Neural cell (in vitro differentiated cells): ENCODE data around the gene PLSCR3. TPM values are rescaled to one million over a fixed set of nuclear protein-coding genes. Genes with fewer than 3 reads are reported as not detected.

Source experiments
- H2AFZ ChIP-seq: fragments of 200-600, 300-800 bp; sonication (generic), shearing (Covaris generic); 2 replicates; pipeline ENCODE4 v1.6.0; 2014; ENCODE audit warnings: low read depth, mild to moderate bottlenecking, antibody characterized with exemption, low read length, moderate library complexity
- H3F3A ChIP-seq: fragments of 200-600 bp; shearing (Covaris generic); 2 replicates; pipeline ENCODE4 v1.6.1; 2016; ENCODE audit warnings: mild to moderate bottlenecking, moderate library complexity, mixed read lengths, antibody characterized with exemption, low read length; ENCODE audit not compliant: insufficient read depth, poor library complexity, severe bottlenecking
- H3K27ac ChIP-seq: fragments of 200-600, 300-800 bp; sonication (generic), shearing (Covaris generic); 2 replicates; pipeline ENCODE4 v1.5.1; 2014; ENCODE audit warnings: mild to moderate bottlenecking, low read length, moderate library complexity
- H3K27me3 ChIP-seq: fragments of 300-800, 200-600 bp; sonication (generic), shearing (Covaris generic); 2 replicates; pipeline ENCODE4 v1.6.0; 2014; ENCODE audit warnings: mild to moderate bottlenecking, low read depth, low read length, moderate library complexity; ENCODE audit not compliant: insufficient read depth
- H3K36me3 ChIP-seq: fragments of 300-800, 200-600 bp; sonication (generic), shearing (Covaris generic); 2 replicates; pipeline ENCODE4 v1.5.1; 2014; ENCODE audit warnings: mild to moderate bottlenecking, antibody characterized with exemption, low read length, moderate library complexity; ENCODE audit not compliant: insufficient read depth
- H3K4me2 ChIP-seq: fragments of 300-800, 200-600 bp; sonication (generic), shearing (Covaris generic); 2 replicates; pipeline ENCODE4 v1.6.0; 2014; ENCODE audit warnings: mild to moderate bottlenecking, low read length
- H3K4me3 ChIP-seq: fragments of 300-800, 200-600 bp; sonication (generic), shearing (Covaris generic); 2 replicates; pipeline ENCODE4 v1.5.1; 2014; ENCODE audit warnings: mild to moderate bottlenecking, low read length, moderate library complexity
- H3K79me2 ChIP-seq: fragments of 200-600 bp; shearing (Covaris generic); replicated peaks from 2 replicates; pipeline ENCODE4 v1.6.0; 2014; ENCODE audit warnings: mild to moderate bottlenecking, low read length, moderate library complexity; ENCODE audit not compliant: insufficient read depth
- H3K9ac ChIP-seq: fragments of 300-800, 200-600 bp; sonication (generic), shearing (Covaris generic); 2 replicates; pipeline ENCODE4 v1.6.1; 2016; ENCODE audit warnings: mild to moderate bottlenecking, low read length, mixed read lengths
- H3K9me2 ChIP-seq: fragments of 200-600 bp; shearing (Covaris generic); 2 replicates; pipeline ENCODE4 v1.6.1; 2016; ENCODE audit warnings: mild to moderate bottlenecking, low read length, mixed read lengths; ENCODE audit not compliant: insufficient read depth
- H3K9me3 ChIP-seq: fragments of 200-600, 300-800 bp; sonication (generic), shearing (Covaris generic); 2 replicates; pipeline ENCODE4 v1.6.1; 2016; ENCODE audit warnings: mild to moderate bottlenecking, mixed run types, low read length, moderate library complexity, mixed read lengths
- H4K20me1 ChIP-seq: fragments of 200-600 bp; shearing (Covaris generic); 2 replicates; pipeline ENCODE4 v1.6.1; 2016; ENCODE audit warnings: mild to moderate bottlenecking, mixed run types; ENCODE audit not compliant: insufficient read depth
- EP300 ChIP-seq: fragments of 450-650 bp; conservative IDR thresholded peaks from 2 replicates; pipeline ENCODE4 v1.6.1; 2014; ENCODE audit warnings: antibody characterized with exemption, mild to moderate bottlenecking, moderate library complexity; ENCODE audit not compliant: poor library complexity, severe bottlenecking
- EZH2 ChIP-seq: fragments of 200-600, 300-800 bp; shearing (Covaris generic), sonication (generic); IDR thresholded peaks from 2 replicates; pipeline ENCODE4 v1.6.1; 2014; ENCODE audit warnings: antibody characterized with exemption, low read length, borderline replicate concordance, mild to moderate bottlenecking; ENCODE audit not compliant: insufficient read depth, poor library complexity, severe bottlenecking
- MXI1 ChIP-seq: fragments of 450-650 bp; conservative IDR thresholded peaks from 2 replicates; pipeline ENCODE4 v1.6.1; 2014; ENCODE audit warnings: antibody characterized with exemption, mild to moderate bottlenecking; ENCODE audit not compliant: poor library complexity, severe bottlenecking
- POLR2AphosphoS5 ChIP-seq: IDR thresholded peaks from 2 replicates; pipeline ENCODE4 v1.6.1; 2012
- RAD21 ChIP-seq: fragments of 450-650 bp; conservative IDR thresholded peaks from 2 replicates; pipeline ENCODE4 v1.6.1; 2014; ENCODE audit warnings: antibody characterized with exemption, mild to moderate bottlenecking, moderate library complexity
- SMC3 ChIP-seq: fragments of 450-650 bp; conservative IDR thresholded peaks from 2 replicates; pipeline ENCODE4 v1.6.1; 2014; ENCODE audit warnings: antibody characterized with exemption, mild to moderate bottlenecking, moderate library complexity; ENCODE audit not compliant: poor library complexity
- TAF1 ChIP-seq: IDR thresholded peaks from 2 replicates; pipeline ENCODE4 v1.6.1; 2012; ENCODE audit warnings: low read depth
- polyA plus RNA-seq: library from polyadenylated mRNA; depleted of rRNA; stranded (reverse); fragments of >200 nt; gene quantifications from 2 replicates; pipeline ENCODE4 v1.2.3, GENCODE V29; 2014
- TF ChIP-seq, protein P1 (sequence below): fragments of 450-650 bp; IDR thresholded peaks from 2 replicates; pipeline ENCODE4 v1.5.1; 2014; ENCODE audit warnings: antibody characterized with exemption, mild to moderate bottlenecking, moderate library complexity; ENCODE audit not compliant: poor library complexity, severe bottlenecking
- TF ChIP-seq, protein P2 (sequence below): IDR thresholded peaks from 2 replicates; pipeline ENCODE4 v1.6.1; 2012; ENCODE audit warnings: borderline replicate concordance

Gene PLSCR3
- polyA plus RNA-seq, 1 donor from 2014 or later: 15.9 TPM

DNA sequence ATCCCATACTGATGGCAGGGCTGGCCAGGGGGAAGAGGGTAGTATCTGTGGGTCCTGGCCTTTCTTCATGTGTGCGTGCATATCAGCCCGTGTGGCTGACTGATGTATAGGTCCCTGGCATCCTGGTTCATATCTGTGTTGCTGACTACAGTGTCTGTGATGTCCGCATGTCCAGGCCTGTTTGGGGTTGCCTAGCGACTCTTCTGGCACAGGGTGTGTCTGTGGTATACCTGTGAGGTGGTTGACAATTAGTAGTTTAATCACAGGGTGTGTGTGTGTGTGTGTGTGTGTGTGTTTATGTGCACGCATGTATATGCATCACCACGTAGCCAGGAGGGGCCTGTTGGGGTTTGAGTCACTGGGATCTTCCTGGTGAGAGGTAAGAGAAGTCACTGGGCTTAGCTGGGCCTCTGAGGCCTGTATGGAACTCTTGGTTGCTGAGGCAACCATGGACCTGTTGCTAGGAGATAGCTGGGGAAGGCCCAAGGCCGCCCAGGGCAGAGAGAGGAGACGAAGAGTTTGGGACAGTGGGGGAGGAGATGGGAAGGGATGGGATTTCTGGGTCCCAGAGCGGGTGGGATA lies 40.0 kb downstream of the PLSCR3 start:
- no peak overlapping the region for H2AFZ ChIP-seq
- H3K79me2 ChIP-seq: peaks cover 3% of the 10 kb centered on the region
- H3K4me2 ChIP-seq: no peak overlapping the region
- H3K9me2 ChIP-seq: no peaks in the 10 kb centered on the region
- H3K36me3 ChIP-seq: no peaks in the 10 kb centered on the region
- H3K9me3 ChIP-seq: no peaks in the 10 kb centered on the region
- TF ChIP-seq, protein P1, sequence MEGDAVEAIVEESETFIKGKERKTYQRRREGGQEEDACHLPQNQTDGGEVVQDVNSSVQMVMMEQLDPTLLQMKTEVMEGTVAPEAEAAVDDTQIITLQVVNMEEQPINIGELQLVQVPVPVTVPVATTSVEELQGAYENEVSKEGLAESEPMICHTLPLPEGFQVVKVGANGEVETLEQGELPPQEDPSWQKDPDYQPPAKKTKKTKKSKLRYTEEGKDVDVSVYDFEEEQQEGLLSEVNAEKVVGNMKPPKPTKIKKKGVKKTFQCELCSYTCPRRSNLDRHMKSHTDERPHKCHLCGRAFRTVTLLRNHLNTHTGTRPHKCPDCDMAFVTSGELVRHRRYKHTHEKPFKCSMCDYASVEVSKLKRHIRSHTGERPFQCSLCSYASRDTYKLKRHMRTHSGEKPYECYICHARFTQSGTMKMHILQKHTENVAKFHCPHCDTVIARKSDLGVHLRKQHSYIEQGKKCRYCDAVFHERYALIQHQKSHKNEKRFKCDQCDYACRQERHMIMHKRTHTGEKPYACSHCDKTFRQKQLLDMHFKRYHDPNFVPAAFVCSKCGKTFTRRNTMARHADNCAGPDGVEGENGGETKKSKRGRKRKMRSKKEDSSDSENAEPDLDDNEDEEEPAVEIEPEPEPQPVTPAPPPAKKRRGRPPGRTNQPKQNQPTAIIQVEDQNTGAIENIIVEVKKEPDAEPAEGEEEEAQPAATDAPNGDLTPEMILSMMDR: no peak
- TF ChIP-seq SMC3 (no peak), TAF1 (no peak), RAD21 (no peak)
- H3F3A ChIP-seq: no peaks in the 10 kb centered on the region
- no peaks in the 10 kb centered on the region for H4K20me1 ChIP-seq
- H3K9ac ChIP-seq: peak overlapping the region; percentile 3
- peak overlapping the region; percentile 15 for H3K4me3 ChIP-seq
- H3K27ac ChIP-seq: no peak overlapping the region
- no peaks in the 10 kb centered on the region for H3K27me3 ChIP-seq

DNA sequence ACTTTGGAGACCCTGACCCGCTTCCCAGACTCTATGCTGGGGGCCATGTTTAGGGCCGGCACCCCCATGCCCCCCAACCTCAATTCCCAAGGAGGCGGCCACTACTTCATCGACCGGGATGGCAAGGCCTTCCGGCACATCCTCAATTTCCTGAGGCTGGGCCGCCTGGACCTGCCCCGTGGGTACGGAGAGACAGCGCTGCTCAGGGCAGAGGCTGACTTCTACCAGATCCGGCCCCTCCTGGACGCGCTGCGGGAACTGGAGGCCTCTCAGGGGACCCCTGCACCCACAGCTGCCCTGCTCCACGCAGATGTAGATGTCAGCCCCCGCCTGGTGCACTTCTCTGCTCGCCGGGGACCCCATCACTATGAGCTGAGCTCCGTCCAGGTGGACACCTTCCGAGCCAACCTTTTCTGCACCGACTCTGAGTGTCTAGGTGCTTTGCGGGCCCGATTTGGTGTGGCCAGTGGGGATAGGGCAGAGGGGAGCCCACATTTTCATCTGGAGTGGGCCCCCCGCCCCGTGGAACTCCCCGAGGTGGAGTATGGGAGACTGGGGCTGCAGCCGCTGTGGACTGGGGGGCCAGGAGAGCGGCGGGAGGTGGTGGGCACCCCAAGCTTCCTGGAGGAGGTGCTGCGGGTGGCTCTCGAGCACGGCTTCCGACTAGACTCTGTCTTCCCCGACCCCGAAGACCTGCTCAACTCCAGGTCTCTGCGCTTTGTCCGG lies 41.3 kb downstream of the PLSCR3 start:
- peak overlapping the region; percentile 92 for H3K4me3 ChIP-seq

More for the DNA sequence above, 41.3 kb downstream of the PLSCR3 start:
- Histone ChIP-seq H3K27me3 (no peaks in the 10 kb centered on the region), H3K36me3 (no peaks in the 10 kb centered on the region), H3K9me3 (no peaks in the 10 kb centered on the region), H3F3A (no peaks in the 10 kb centered on the region), H3K27ac (no peak overlapping the region), H3K9me2 (no peaks in the 10 kb centered on the region), H3K9ac (no peak overlapping the region), H4K20me1 (no peaks in the 10 kb centered on the region), H2AFZ (no peak overlapping the region), H3K79me2 (peaks cover 3% of the 10 kb centered on the region), H3K4me2 (no peak overlapping the region)
- TF ChIP-seq POLR2AphosphoS5 (no peak), SMC3 (no peak), EP300 (no peak), TAF1 (no peak), RAD21 (no peak), EZH2 (no peak), MXI1 (no peak)
- TF ChIP-seq, protein P2, sequence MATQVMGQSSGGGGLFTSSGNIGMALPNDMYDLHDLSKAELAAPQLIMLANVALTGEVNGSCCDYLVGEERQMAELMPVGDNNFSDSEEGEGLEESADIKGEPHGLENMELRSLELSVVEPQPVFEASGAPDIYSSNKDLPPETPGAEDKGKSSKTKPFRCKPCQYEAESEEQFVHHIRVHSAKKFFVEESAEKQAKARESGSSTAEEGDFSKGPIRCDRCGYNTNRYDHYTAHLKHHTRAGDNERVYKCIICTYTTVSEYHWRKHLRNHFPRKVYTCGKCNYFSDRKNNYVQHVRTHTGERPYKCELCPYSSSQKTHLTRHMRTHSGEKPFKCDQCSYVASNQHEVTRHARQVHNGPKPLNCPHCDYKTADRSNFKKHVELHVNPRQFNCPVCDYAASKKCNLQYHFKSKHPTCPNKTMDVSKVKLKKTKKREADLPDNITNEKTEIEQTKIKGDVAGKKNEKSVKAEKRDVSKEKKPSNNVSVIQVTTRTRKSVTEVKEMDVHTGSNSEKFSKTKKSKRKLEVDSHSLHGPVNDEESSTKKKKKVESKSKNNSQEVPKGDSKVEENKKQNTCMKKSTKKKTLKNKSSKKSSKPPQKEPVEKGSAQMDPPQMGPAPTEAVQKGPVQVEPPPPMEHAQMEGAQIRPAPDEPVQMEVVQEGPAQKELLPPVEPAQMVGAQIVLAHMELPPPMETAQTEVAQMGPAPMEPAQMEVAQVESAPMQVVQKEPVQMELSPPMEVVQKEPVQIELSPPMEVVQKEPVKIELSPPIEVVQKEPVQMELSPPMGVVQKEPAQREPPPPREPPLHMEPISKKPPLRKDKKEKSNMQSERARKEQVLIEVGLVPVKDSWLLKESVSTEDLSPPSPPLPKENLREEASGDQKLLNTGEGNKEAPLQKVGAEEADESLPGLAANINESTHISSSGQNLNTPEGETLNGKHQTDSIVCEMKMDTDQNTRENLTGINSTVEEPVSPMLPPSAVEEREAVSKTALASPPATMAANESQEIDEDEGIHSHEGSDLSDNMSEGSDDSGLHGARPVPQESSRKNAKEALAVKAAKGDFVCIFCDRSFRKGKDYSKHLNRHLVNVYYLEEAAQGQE: no peak
- TF ChIP-seq, protein P1: no peak
